ENCODE results near the gene PARP16.

The PARP16 gene

DNA sequence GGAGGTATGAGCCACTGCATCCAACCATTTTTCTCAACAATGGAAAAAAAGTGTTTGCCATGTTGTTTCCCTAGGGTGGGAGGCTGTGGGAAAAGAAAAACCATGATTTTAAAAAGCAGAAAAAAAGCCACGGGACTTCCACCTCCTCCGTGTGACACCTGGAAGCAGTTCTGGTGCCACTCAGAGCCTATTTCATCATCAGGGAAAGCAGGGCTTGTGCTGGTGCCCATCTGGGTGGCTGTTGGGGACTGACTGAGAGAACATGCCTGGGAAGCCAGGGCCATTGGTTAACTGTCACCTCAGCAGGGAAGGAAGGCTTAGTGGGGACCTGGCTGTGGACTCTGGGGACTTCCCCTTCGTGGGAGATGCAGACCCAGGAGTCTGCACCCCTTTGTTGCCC lies 25.1 kb upstream of the PARP16 start:
- no peak for DNase-seq (ENCODE audit: low read depth)

DNA sequence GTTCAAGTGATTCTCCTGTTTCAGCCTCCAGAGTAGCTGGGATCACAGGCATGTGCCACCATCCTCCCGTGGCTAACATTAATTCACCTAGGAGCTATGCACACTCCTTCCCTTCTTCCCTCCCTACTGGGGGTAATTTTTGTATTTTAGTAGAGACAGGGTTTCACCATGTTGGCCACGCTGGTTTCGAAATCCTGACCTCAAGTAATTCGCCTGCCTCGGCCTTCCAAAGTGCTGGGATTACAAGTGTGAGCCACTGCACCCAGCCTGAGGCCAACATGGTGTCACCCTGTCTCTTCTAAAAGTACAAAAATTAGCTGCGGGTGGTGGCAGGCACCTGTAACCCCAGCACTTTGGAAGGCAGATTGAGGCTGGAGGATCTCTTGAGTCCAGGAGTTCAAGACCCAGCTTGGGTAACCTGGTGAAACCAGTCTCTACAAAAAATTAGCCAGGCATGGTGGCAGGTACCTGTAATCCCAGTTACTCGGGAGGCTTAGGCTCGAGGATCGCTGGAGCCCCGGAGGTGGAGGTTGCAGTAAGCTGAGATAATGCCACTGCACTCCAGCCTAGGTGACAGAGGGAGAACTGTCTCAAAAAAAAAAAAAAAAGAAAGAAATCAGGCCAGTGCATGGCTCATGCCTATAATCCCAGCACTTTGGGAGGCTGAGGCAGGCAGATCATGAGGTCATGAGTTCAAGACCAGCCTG lies 23.9 kb upstream of the PARP16 start:
- DNase-seq (ENCODE audit: low read depth): no peak

DNA sequence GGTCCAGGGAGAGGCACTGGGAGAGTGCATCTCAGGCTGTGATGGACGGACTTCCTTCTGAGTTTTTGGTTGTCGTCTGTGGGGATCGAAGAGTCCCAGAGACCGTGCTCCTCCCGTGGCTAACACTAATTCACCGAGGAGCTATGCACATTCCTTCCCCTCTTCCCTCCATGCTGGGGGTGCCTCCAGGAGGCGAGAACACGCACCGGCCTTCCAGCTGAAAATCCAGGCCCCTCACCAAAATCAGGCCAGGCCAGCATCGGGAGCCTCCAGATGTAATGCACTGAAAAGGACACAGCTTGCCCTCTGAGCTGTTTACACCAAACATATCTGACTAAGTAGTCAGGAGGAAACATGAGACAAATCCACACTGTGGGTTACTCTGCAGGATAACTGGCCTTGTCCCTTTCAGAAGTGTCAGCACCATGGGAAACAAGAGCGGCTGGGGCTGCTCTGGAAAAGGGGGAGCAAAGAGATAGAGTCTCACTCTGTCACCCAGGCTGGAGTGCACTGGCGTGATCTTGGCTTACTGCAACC lies 23.3 kb upstream of the PARP16 start:
- no peak for DNase-seq (ENCODE audit: low read depth)

DNA sequence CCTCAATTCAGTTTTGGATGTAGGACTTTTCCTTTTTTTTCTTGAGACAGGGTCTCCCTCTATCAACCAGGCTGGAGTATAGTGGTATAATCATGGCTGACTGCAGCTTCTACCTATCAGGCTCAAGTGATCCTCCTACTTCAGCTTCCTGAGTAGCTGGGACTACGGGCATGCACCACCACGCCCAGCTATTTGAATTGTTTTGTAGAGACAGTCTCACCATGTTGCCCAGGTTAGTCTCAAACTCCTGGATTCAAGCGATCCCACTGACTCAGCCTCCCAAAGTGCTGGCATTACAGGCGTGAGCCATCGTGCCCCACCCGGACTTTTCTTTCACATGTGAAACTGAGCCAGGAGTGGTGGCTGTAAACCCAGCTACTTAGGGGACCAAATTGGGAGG lies 21.3 kb upstream of the PARP16 start:
- DNase-seq (ENCODE audit: low read depth): no peak

DNA sequence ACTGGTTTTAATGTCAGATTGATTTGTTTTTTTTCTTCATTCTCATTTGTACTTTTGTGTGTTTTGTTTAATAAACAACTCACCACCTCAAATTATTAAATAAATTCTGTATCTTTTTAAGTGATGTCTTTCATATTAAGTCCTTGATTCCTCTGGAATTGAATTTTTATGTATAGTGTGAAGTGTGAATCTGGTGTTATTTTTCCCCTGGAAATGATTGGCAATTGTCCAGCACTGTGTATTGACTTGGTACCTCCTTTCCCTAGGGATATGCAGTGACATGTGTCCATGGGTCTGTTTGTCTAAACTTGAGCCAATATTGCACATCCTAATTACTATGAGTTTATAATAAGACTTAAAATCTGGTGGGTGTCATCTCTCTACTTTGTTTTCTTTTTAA lies 19.9 kb upstream of the PARP16 start:
- DNase-seq (ENCODE audit: low read depth): peak; percentile 58

DNA sequence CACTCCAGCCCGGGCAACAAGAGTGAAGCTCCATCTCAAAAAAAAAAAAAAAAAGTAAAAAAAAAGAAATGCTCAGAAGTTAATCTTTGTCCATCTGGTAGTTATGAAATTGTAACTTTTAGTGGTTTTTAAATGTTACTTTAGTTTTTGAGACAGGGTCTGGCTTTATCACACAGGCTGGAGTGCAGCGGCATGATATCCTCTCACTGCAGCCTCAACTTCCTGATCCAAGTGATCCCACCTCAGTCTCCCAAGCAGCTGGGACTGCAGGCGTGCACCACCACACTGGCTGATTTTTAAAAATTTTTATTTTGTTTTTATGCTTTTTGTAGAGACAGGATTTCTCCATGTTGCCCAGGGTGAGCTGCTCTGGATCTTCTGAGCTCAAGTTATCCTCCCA lies 19.1 kb upstream of the PARP16 start:
- DNase-seq (ENCODE audit: low read depth): peak; percentile 82

DNA sequence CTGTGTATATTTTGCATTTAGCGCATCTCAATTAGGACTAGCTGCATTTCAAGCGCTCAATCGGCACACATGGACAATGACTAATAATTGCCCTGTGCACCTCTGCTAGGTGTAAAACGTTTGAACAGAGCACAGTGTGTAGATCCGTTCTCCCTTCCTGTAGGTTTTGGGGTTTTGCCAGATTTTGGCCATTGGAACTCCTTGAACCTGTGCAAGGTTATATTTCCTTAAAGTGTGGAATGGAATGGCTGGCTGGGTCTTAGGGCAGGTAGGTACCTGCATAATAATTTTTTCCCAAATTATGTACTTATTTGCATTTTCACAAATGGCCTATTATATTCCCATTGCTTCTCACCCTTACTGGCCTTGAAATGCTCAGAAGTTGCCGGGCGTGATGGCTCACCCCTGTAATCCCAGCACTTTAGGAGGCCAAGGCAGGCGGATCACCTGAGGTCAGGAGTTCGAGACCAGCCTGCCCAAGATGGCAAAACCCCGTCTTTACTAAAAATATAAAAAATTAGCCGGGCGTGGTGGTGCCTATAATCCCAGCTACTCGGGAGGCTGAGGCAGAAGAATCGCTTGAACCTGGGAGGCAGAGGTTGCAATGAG lies 18.6 kb upstream of the PARP16 start:
- DNase-seq (ENCODE audit: low read depth): no peak

DNA sequence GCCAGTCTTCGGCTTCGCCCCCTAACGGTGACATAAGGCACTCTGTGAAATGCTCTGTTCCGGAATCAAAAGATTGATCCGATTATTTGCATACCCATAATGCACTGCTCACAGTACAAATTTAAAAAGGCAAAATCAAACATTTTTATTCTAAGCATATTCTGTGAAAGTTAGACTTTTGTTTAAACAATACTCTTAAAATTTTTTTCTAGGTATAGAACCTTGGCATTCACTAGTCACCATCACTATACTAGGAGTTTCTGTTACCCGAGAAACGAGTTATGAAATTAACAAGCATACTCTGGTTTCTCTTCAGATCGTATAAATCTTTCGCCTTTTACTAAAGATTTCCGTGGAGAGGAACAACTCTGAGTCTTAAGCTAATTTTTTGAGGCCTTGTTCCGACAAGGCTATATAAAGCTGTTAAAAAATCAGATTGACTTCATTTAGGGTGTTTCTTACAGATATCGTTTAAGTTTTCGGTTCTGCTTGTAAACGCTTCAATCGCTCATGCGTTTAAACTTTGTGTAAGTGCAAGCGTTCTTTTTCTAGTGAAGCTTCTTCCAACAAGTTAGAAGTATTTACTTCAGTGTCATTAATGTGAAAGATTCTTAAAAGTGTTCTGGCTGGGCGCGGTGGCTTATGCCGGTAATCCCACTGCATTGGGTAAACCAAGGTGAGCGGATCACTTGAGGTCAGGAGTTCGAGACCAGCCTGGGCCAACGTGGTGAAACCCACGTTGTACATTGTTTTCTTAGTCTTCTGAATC lies 17.9 kb upstream of the PARP16 start, which contains the start of gene RNU5B-1:
RNU5B-1 (plus strand) TSS at position 297 of the 769 bp plus-strand sequence.
- DNase-seq (ENCODE audit: low read depth): peak; percentile 99

DNA sequence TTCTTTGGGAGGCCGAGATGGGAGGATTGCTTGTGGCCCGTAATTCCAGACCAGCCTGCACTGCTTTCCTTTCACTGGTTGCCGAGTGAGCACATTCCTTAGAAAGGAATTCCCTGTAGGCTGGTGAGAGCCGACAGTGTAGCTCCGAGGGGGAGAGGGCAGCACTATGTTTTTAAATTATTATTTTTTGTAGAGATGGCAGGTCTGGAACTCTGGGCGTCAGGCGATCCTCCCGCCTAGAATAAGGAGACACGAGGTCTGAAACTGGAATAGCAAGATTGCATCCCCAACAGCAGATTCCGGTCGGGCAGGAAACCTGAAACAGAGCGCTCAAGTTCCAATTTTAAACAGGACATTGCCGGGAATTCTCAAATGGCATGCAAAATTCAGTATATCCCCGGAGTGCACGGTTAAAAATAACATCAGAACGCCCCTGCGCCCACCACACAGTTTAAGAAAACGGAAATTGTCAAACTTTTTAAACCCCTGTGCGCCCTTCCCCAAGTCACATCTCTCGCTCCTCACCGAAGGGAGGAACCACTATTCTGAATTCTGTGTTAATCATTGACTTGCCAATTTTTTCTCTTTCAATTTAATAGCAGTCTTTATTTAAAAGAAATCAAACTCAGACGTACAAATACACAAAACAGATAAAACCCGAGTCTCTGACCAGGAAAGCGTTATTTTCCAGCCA lies 17.2 kb upstream of the PARP16 start:
- peak; percentile 62 for DNase-seq (ENCODE audit: low read depth)

DNA sequence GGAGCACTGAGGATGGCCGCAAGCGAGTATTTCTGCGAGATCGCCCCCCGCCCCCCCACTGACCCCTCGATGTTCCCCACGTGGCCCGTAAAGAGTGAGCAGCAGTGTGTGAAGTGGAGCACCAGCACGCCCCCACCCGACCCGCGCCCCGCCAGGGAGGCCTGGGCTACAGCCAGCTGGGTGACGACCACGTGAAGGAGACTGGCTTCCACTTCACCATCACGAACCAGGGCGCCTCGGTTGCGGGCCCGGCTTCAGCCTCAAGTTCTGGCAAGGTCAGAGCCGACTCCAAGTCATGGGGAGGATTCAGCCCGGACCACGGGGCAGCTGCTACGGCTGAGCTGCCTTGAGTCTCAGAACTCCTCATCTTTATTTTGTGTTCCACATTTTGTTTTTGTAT lies 15.4 kb upstream of the PARP16 start:
- DNase-seq (ENCODE audit: low read depth): no peak

DNA sequence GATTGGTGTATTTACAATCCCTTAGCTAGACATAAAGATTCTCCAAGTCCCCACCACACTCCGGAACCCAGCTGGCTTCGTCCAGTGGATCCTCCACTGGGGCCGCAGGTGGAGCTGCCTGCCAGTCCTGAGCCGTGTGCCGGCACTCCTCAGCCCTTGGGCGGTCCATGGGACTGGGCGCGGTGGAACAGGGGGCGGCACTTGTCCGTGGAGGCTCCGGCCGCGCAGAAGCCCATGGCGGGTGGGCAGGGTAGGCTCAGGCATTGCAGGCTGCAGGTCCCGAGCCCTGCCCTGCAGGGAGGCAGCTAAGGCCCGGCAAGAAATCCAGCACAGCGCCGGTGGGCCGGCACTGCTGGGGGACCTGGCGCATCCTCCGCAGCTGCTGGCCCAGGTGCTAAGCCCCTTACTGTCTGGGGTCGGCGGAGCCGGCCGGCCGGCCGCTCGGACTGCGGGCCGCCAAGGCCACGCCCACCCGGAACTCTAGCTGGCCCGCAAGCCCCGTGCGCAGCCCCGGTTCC lies 14.3 kb upstream of the PARP16 start:
- no peak for DNase-seq (ENCODE audit: low read depth)

DNA sequence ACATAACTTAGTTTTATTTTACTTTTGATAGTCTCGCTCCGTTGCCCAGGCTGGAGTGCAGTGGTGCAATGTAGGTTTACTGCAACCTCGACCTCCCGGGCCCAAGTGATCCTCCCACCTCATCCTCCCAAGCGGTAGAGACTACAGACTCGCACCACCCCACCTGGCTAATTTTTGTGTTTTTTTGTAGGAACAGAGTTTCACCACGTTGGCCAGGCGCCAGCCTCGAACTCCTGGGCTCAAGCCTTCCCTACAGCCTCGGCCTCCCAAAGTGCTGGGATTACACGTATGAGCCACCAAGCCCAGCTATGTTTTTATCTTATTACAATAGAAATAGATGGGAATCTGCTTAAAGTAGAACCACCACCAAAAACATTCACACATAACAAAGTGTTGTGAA lies 12.0 kb upstream of the PARP16 start:
- no peak for DNase-seq (ENCODE audit: low read depth)

DNA sequence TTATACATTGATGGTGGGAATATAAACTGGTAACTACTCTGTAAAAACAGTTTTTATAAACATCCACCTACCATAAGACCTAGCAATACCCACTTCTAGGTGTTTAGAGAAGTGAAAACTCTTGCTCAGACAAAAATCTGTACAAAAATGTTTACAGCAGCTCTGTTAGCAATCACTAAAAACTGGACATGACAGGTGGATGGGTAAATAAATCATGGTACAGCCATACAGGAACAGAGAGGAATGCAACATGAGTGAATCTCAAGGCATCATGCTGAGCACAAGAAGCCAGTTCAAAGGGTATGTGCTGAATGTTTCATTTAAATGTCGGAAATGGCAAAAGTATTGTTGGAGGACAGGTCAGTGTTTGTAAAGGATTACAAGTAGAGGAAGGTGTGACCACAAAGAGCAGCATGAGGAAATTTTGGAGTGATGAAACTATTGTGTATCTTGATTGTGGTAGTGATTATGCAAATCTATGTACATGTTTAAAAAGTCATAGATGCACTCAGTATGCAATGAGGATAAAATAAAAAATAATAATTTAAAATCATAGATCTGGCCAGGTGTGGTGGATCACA lies 6.3 kb upstream of the PARP16 start:
- no peak for DNase-seq (ENCODE audit: low read depth)

DNA sequence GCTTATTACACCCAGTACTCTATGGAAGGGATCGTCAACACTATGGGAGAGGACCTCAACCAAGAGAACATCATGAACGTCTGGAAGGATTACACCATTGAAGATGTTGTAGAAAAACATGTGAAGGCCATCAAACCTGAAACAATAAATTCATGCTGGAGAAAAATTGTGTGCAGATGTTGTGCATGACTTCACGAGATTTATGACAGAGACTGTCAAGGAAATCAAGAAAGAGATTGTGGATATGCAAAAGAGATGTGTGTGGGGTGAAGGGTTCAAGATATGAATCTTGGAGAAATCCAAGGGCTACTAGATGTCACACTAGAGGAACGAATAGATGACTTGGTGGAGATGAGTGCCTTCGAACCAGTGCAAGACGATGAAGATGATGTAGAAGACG lies 3.5 kb upstream of the PARP16 start:
- DNase-seq (ENCODE audit: low read depth): no peak

DNA sequence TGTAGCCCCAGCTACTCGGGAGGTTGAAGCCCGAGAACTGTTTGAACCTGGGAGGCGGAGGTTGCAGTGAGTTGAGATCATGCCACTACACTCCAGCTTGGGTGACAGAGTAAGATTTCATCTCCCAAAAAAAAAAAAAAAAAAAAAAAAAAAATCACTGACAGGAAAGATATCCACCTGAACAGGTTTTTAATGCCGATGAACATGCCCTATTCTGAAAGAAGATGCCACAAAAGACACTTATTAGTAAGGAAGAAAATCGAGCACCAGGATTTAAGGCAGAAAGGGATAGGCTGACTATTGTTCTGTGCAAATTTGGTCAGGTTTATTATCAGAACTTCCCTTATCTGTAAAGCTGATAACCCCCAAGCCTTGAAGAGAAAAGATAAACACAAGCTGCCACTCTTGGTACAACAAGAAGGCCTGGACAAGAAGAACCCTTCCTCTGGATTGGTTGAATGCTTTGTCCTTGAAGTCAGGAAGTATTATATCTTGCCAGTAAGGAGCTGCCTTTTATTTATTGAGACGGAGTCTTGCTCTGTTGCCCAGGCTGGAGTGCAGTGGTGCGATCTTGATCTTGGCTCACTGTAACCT lies 2.7 kb upstream of the PARP16 start:
- no peak for DNase-seq (ENCODE audit: low read depth)

DNA sequence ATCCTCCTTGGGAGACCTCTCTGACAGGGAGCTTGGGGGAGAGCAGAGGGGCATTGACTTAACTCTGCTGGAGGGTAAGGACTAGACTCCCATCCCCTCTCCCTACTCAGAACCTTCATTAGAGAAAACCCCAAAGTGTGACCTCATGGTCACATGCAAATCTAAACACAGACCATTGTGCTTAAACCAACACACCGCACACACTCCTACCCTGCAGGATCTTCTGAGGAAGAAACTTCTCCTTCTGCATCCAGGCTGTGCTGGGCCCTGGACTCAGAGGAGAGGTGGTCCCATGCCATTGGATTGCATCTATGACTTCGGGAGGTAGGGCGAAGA lies 805 bp upstream of the PARP16 start:
- DNase-seq (ENCODE audit: low read depth): no peak

DNA sequence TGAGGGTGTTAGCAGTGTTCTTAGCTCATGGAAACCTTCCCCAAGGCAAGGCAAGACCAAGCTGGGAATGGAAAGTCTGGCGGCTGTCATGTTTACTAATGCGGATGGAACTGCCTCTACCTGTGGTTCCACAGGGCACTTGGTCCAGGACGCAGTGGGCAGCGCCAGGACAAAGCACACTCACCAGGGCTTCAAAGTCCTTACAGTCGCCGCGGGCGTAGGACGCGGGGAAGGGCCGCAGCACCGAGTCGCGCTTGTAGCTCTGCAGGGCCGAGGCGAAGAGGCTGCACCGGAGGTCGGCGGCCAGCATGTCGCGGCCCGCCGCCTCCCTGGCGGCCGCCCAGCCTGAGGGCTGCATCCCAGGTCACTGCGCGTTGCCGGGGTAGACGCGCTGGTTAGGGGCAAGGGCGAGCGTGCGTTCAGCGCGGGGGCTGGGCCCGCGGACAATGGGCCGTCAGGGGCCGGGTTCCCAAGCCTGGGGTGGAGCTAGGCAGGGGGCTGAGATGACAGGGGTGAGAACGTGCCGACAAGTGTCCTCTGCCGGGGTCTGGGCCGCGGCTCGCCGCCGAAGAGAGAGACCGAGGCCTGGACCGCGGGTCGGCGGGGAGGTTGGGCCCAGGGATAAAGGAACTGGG lies 497 bp downstream of the PARP16 start:
- peak; percentile 44 for DNase-seq (ENCODE audit: low read depth)

DNA sequence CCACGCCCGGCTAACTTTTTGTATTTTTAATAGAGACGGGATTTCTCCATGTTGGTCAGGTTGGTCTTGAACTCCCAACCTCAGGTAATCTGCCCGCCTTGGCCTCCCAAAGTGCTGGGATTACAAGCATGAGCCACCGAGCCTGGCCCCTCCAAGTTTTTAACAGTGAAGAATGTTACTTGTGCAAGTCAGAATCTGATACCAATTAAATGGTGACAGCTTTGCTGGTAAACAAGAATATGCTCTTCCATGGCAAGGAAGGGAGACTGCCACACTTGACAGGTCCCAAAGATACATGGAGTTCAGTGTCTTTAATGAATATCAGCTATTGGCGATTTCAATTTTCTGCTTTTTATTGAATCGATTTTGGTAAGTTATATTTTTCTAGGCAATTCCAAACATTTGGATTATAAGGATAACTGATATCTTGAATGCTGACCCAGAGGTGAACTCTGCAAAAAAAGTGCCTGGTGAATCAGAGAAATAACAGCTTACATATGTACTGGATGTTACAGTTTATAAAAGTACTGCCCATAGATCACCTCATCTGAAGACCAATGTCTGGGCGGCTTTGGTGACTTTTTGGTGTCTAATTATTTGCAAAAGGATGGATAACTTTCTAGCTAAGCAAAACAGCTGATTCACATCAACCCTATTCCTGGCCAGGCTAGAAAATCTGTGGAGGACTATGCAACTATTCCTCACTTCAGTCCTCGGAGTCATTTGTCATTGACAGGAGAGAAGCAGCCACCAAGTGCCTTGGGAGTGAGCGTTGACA lies 1.2 kb downstream of the PARP16 start:
- peak; percentile 16 for DNase-seq (ENCODE audit: low read depth)

DNA sequence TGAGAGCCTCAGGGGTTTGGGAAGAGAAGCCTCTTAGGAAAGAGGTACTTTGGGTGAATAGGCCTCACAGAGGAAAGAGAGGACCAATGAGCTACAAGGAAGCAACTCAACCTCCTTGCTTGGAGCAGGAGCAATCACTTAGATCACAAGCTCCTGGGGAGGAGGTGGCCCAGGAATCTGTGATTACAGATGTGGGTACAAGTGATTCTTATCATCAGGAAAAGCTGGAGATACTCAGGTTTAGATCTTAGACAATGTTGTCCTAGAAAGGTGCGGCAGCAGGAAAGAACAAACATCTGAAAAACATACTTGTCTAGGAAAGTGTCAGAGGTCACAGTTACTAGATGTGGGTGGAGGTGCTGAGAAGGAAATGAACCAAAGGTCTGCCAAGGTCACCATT lies 8.2 kb downstream of the PARP16 start:
- DNase-seq (ENCODE audit: low read depth): no peak

DNA sequence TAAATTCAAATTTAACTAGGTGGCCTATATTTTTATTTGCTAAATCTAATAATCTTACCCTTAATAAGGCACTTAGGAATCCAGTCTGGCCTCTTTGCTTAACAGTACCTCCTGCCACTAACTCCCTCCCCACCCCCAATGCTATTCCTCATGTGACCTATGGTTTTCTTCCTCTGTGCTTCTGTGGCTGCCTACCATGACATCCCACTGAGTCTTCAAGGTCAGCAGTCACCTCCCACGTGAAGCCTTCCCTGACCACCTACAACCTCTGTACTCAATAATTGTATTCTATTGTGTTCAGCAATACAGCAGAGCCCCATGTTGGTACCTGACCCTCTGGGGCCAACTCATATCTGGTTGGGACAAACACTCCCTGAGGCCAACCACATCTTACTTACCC lies 9.7 kb downstream of the PARP16 start:
- no peak for DNase-seq (ENCODE audit: low read depth)
